PC-3 (cell line): ENCODE data around the gene ARHGAP32. TPM values are rescaled to one million over a fixed set of nuclear protein-coding genes. Genes with fewer than 3 reads are reported as not detected.
A peak's percentile ranks its signal among the peaks of the same experiment; 100 is the strongest.

ENCODE experiments used
- ATAC-seq: fragments of 200-7000 bp; cut with Tn5 transposase; 2 replicates; pipeline ENCODE4 v1.9.1; 2020; ENCODE audit warnings: mild to moderate bottlenecking, moderate library complexity
- BruUV-seq: library from RNA; stranded (reverse); fragments of 400-500 nt; replicated peaks from 2 replicates; lab custom pipeline; 2021; lab: Mats Ljungman, UMichigan
- CTCF ChIA-PET: fragments of 300-600 bp; sonication (Branson Sonifier 250); formaldehyde crosslinking; loops from one replicate; lab custom pipeline; 2022; ENCODE audit warnings: antibody characterized with exemption; lab: Charles Lee
- POLR2A ChIA-PET: fragments of 300-600 bp; sonication (Branson Sonifier 250); formaldehyde crosslinking; loops from one replicate; lab custom pipeline; 2022; ENCODE audit warnings: antibody characterized with exemption; ENCODE audit not compliant: unreplicated experiment; lab: Charles Lee
- DNase-seq: peaks from one replicate; pipeline ENCODE4 v3.0.0-alpha.2; 2015
- H2AFZ ChIP-seq: fragments of 300-600 bp; sonication (generic); 2 replicates; pipeline ENCODE4 v1.6.0; 2016; ENCODE audit warnings: antibody characterized with exemption, low read length
- H3F3A ChIP-seq: fragments of 300-600 bp; sonication (generic); one replicate; pipeline ENCODE4 v1.6.0; 2017; ENCODE audit warnings: antibody characterized with exemption, low read length, control low read depth, mild to moderate bottlenecking; ENCODE audit not compliant: unreplicated experiment
- H3K27ac ChIP-seq: fragments of 300-600 bp; sonication (generic); 2 replicates; pipeline ENCODE4 v1.5.1; 2016; ENCODE audit warnings: mild to moderate bottlenecking, low read length
- H3K27me3 ChIP-seq: fragments of 300-600 bp; sonication (generic); 2 replicates; pipeline ENCODE4 v1.6.1; 2016; ENCODE audit warnings: low read length, mixed read lengths
- H3K36me3 ChIP-seq: fragments of 300-600 bp; sonication (generic); 2 replicates; pipeline ENCODE4 v1.6.1; 2016; ENCODE audit warnings: low read depth, mixed run types, low read length, mixed read lengths
- H3K4me1 ChIP-seq: fragments of 300-600 bp; sonication (generic); 2 replicates; pipeline ENCODE4 v1.5.1; 2016; ENCODE audit warnings: low read length; ENCODE audit not compliant: insufficient read depth
- H3K4me2 ChIP-seq: fragments of 300-600 bp; sonication (generic); 2 replicates; pipeline ENCODE4 v1.6.0; 2016; ENCODE audit warnings: low read length
- H3K4me3 ChIP-seq: fragments of 300-600 bp; sonication (generic); 2 replicates; pipeline ENCODE4 v1.5.1; 2016; ENCODE audit warnings: mild to moderate bottlenecking, low read length, mixed read lengths
- H3K79me2 ChIP-seq: fragments of 300-600 bp; sonication (generic); 2 replicates; pipeline ENCODE4 v1.6.1; 2017; ENCODE audit warnings: low read length, mixed read lengths
- H3K9ac ChIP-seq: fragments of 300-600 bp; sonication (generic); 2 replicates; pipeline ENCODE4 v1.6.0; 2016; ENCODE audit warnings: mild to moderate bottlenecking, low read length
- H3K9me2 ChIP-seq: fragments of 300-600 bp; sonication (generic); replicated peaks from 2 replicates; pipeline ENCODE4 v1.6.1; 2016; ENCODE audit warnings: mixed run types, low read length, mixed read lengths
- H3K9me3 ChIP-seq: fragments of 300-600 bp; sonication (generic); 2 replicates; pipeline ENCODE4 v1.6.1; 2016; ENCODE audit warnings: low read length, mixed read lengths
- H4K20me1 ChIP-seq: fragments of 300-600 bp; sonication (generic); 2 replicates; pipeline ENCODE4 v1.6.1; 2016; ENCODE audit warnings: low read length, mixed read lengths
- CTCF ChIP-seq: fragments of 300-600 bp; sonication (generic); conservative IDR thresholded peaks from 2 replicates; pipeline ENCODE4 v1.5.1; 2017; ENCODE audit warnings: antibody characterized with exemption, low read depth, mild to moderate bottlenecking, low read length
- EZH2 ChIP-seq: fragments of 300-600 bp; sonication (generic); IDR thresholded peaks from one replicate; pipeline ENCODE4 v1.6.1; 2017; ENCODE audit warnings: antibody characterized with exemption, mild to moderate bottlenecking, low read length; ENCODE audit not compliant: unreplicated experiment
- EZH2phosphoT487 ChIP-seq: fragments of 300-600 bp; sonication (generic); IDR thresholded peaks from 2 replicates; pipeline ENCODE4 v1.6.1; 2018; ENCODE audit warnings: mild to moderate bottlenecking, antibody characterized with exemption, low read length, borderline replicate concordance
- intact Hi-C: fragments of 100-400 bp; cut with micrococcal nuclease; formaldehyde crosslinking; loops from 2 replicates; pipeline ENCODE4 v1.9.0; 2023
- total RNA-seq: library from RNA; depleted of rRNA; stranded (reverse); fragments of >200 nt; gene quantifications from 2 replicates; pipeline ENCODE4 v1.2.3, GENCODE V29; 2014

ARHGAP32 gene
- total RNA-seq, 1 experiment from 2014 or later, result 13.7 TPM

GRCh38 chr11:129018991-129019390, 173.1 kb downstream of the ARHGAP32 start:
- BruUV-seq, result no TSS peak
- H3K9me3 ChIP-seq, result no peaks in the 10 kb centered on the region
- intact Hi-C loops, result loop anchor here (2.0 kb wide), 1 partner anchor 98 kb away; no protein-coding TSS in a partner anchor
- H3K27me3 ChIP-seq, result no peaks in the 10 kb centered on the region
- H3K9ac ChIP-seq, result peak overlapping the region; percentile 24; the same call in 1 of the 2 replicates
- H3F3A ChIP-seq, result peaks cover 9% of the 10 kb centered on the region
- H3K79me2 ChIP-seq, result peaks cover 66% of the 10 kb centered on the region
- peak; percentile 51 for TF ChIP-seq CTCF
- no peak for TF ChIP-seq EZH2
- H3K36me3 ChIP-seq, result no peaks in the 10 kb centered on the region
- ATAC-seq (peak; percentile 41), DNase-seq (peak; percentile 71)
- H3K9me2 ChIP-seq, result no peaks in the 10 kb centered on the region
- peak overlapping the region; percentile 77 for H3K27ac ChIP-seq
- peak overlapping the region; percentile 69 for H3K4me2 ChIP-seq
- no peak overlapping the region for H2AFZ ChIP-seq
- H4K20me1 ChIP-seq, result no peaks in the 10 kb centered on the region
- peaks cover 75% of the 10 kb centered on the region for H3K4me1 ChIP-seq
- CTCF ChIA-PET, result no interaction called here
- H3K4me3 ChIP-seq, result peak overlapping the region; percentile 46; the same call in 1 of the 2 replicates
- POLR2A ChIA-PET, result no interaction called here

GRCh38 chr11:129018126-129018525, 174.0 kb downstream of the ARHGAP32 start:
- Histone ChIP-seq H3K79me2 (peaks cover 61% of the 10 kb centered on the region), H3F3A (peaks cover 16% of the 10 kb centered on the region), H3K36me3 (no peaks in the 10 kb centered on the region), H3K27me3 (no peaks in the 10 kb centered on the region), H3K4me2 (peak overlapping the region; percentile 69), H3K4me3 (peak overlapping the region; percentile 46), H4K20me1 (no peaks in the 10 kb centered on the region), H2AFZ (no peak overlapping the region), H3K9me3 (no peaks in the 10 kb centered on the region), H3K27ac (peak overlapping the region; percentile 77), H3K9ac (peak overlapping the region; percentile 24), H3K9me2 (no peaks in the 10 kb centered on the region), H3K4me1 (peaks cover 82% of the 10 kb centered on the region)
- POLR2A ChIA-PET, result no interaction called here
- CTCF ChIA-PET, result no interaction called here
- ATAC-seq (no peak), DNase-seq (no peak)
- intact Hi-C loops, result loop anchor here (2.0 kb wide), 1 partner anchor 99 kb away; no protein-coding TSS in a partner anchor
- BruUV-seq, result no TSS peak
- TF ChIP-seq EZH2 (no peak), EZH2phosphoT487 (no peak), CTCF (no peak)

GRCh38 chr11:129013737-129014475, 178.2 kb downstream of the ARHGAP32 start:
- DNase-seq, result peak; percentile 95
- BruUV-seq, result no TSS peak
- H3K27me3 ChIP-seq, result no peaks in the 10 kb centered on the region
- H3K9me2 ChIP-seq, result no peaks in the 10 kb centered on the region
- POLR2A ChIA-PET, result no interaction called here
- no peaks in the 10 kb centered on the region for H4K20me1 ChIP-seq
- H3K79me2 ChIP-seq, result peaks cover 34% of the 10 kb centered on the region
- H3F3A ChIP-seq, result peaks cover 19% of the 10 kb centered on the region
- H3K9ac ChIP-seq, result peak overlapping the region; percentile 53
- intact Hi-C loops, result loop anchor here (1.0 kb wide), 1 partner anchor 10 kb away; no protein-coding TSS in a partner anchor
- H3K4me3 ChIP-seq, result peak overlapping the region; percentile 42
- peak overlapping the region; percentile 90 for H3K27ac ChIP-seq
- TF ChIP-seq EZH2phosphoT487 (no peak), EZH2 (no peak), CTCF (no peak)
- peak overlapping the region; percentile 73 for H3K4me2 ChIP-seq
- CTCF ChIA-PET, result interaction anchor here (0.6 kb wide), 1 partner anchor 23 kb away, joined by 3 read pairs; no protein-coding TSS in a partner anchor
- H3K4me1 ChIP-seq, result peaks cover 62% of the 10 kb centered on the region
- no peaks in the 10 kb centered on the region for H3K9me3 ChIP-seq
- no peaks in the 10 kb centered on the region for H3K36me3 ChIP-seq
- H2AFZ ChIP-seq, result no peak overlapping the region
- peak; percentile 79 for ATAC-seq
